Measurements from ENCODE around the gene RNFT2. TPM values are rescaled to one million over a fixed set of nuclear protein-coding genes. Genes with fewer than 3 reads are reported as not detected.

The RNFT2 gene
- total RNA-seq, 4 donors from 2014 or later, result 0.55 TPM; not detected in 3

GRCh38 chr12:116759783-116760621 lies 21.9 kb downstream of the RNFT2 start:
- DNase-seq (no peak), ATAC-seq (no peak)
- no peaks in the 10 kb centered on the region for H3K4me1 ChIP-seq
- in situ Hi-C loops (cut with MboI; ENCODE audit: low sequenced_read_pairs in 4 of 4), result no loop called here
- no peak overlapping the region for H3K27ac ChIP-seq
- intact Hi-C loops (cut with DNase I; ENCODE audit: low total_unique reads), result no loop called here
- H3K36me3 ChIP-seq, result no peaks in the 10 kb centered on the region
- no peaks in the 10 kb centered on the region for H3K9me3 ChIP-seq
- peak overlapping the region in 1 of 4 donors; percentile 10 for H3K4me3 ChIP-seq
- H3K27me3 ChIP-seq, result no peaks in the 10 kb centered on the region
- TF ChIP-seq CTCF (IDR thresholded peaks at IDR 0.05 in 4 of 5, conservative IDR thresholded peaks at IDR 0.05 in 1 of 5) (no peak), POLR2A (IDR thresholded peaks at IDR 0.05) (no peak)

GRCh38 chr12:116760622-116761020 lies 22.5 kb downstream of the RNFT2 start:
- no peak for TF ChIP-seq POLR2A (IDR thresholded peaks at IDR 0.05)
- TF ChIP-seq CTCF (IDR thresholded peaks at IDR 0.05 in 4 of 5, conservative IDR thresholded peaks at IDR 0.05 in 1 of 5), result no peak
- Histone ChIP-seq H3K36me3 (no peaks in the 10 kb centered on the region), H3K4me1 (no peaks in the 10 kb centered on the region), H3K9me3 (no peaks in the 10 kb centered on the region), H3K4me3 (no peak overlapping the region), H3K27me3 (no peaks in the 10 kb centered on the region), H3K27ac (no peak overlapping the region)
- in situ Hi-C loops (cut with MboI; ENCODE audit: low sequenced_read_pairs in 4 of 4) (no loop called here), intact Hi-C loops (cut with DNase I; ENCODE audit: low total_unique reads) (no loop called here)
- no peak for DNase-seq
- ATAC-seq, result no peak

GRCh38 chr12:116761499-116761898 lies 23.4 kb downstream of the RNFT2 start:
- DNase-seq (no peak), ATAC-seq (no peak)
- no peaks in the 10 kb centered on the region for H3K36me3 ChIP-seq
- no peaks in the 10 kb centered on the region for H3K27me3 ChIP-seq
- no peak overlapping the region for H3K27ac ChIP-seq
- no peaks in the 10 kb centered on the region for H3K9me3 ChIP-seq
- intact Hi-C loops (cut with DNase I; ENCODE audit: low total_unique reads) (no loop called here), in situ Hi-C loops (cut with MboI; ENCODE audit: low sequenced_read_pairs in 4 of 4) (no loop called here)
- no peaks in the 10 kb centered on the region for H3K4me1 ChIP-seq
- TF ChIP-seq POLR2A (IDR thresholded peaks at IDR 0.05) (no peak), CTCF (IDR thresholded peaks at IDR 0.05 in 4 of 5, conservative IDR thresholded peaks at IDR 0.05 in 1 of 5) (no peak)
- H3K4me3 ChIP-seq, result no peak overlapping the region

- H3K4me3 ChIP-seq, result no peak overlapping the region
- no peaks in the 10 kb centered on the region for H3K36me3 ChIP-seq
- H3K9me3 ChIP-seq, result no peaks in the 10 kb centered on the region
- DNase-seq (no peak), ATAC-seq (no peak)
- H3K4me1 ChIP-seq, result no peaks in the 10 kb centered on the region
- in situ Hi-C loops (cut with MboI; ENCODE audit: low sequenced_read_pairs in 4 of 4), result no loop called here
- intact Hi-C loops (cut with DNase I; ENCODE audit: low total_unique reads), result no loop called here
- no peak overlapping the region for H3K27ac ChIP-seq
- H3K27me3 ChIP-seq, result no peaks in the 10 kb centered on the region
- TF ChIP-seq POLR2A (IDR thresholded peaks at IDR 0.05) (no peak), CTCF (IDR thresholded peaks at IDR 0.05 in 4 of 5, conservative IDR thresholded peaks at IDR 0.05 in 1 of 5) (no peak)
These were observed 27.2 kb downstream of the RNFT2 start for GRCh38 chr12:116765271-116765670.
